Astrocyte of the hippocampus (primary cell): ENCODE results near the gene NRARP.
A peak's percentile ranks its signal among the peaks of the same experiment; 100 is the strongest.

Source experiments
- DNase-seq: peaks from one replicate; pipeline ENCODE4 v3.0.0; 2011; ENCODE audit warnings: low read depth, low spot score

Gene NRARP

GRCh38 chr9:137277329-137278041 lies 24.6 kb downstream of the NRARP start, which contains the start of gene TOR4A:
TSS of gene TOR4A (plus strand) at chr9:137277726. CDS start at chr9:137278690, 964 bp downstream.
- peak; percentile 89 for DNase-seq

- DNase-seq = peak; percentile 68
These were observed 25.4 kb downstream of the NRARP start for GRCh38 chr9:137276473-137277328.

DNA sequence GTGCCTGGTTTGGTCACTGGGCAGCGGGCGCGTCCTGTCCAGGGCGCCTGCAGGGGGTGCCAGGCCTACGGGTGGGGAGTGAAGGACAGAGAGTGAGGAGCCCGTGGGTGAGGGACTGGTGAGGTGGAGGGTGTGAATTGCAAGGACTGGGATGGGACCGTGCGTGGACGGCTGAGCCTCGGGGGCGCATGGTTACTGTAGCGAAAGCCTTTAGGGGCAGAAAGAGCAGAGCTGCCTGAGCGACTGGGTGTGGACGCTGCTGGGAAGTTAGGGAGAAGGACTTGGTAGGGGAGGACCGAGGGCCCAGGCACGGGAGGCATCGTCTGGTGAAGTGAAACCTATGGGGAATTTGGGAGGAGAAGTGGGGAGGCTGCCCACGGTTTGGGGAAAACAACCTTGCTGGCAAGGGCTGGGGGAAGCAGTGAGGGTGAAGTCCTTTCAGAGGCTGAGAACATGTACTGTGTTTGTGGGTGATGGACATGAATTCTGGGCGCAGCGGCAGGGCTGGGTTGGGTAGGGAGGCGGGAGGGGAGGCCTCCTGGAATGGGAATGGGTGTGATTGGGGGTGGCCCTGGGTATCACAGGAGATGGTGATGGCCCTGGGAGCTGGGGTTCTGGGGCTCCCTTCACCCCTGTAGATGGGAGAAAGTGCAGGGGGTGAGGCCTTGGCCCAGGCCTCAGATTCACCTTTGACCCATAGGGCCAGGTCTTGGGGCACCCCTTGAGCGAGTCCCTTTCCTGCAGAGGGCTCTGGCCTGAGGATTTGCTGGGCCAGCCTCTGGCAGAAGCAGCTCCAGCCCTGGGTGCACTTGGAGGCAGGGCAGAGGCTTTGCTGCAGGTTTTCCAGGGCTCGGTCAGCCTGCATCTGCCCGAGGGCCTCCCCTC lies 26.2 kb downstream of the NRARP start:
- DNase-seq = no peak

DNA sequence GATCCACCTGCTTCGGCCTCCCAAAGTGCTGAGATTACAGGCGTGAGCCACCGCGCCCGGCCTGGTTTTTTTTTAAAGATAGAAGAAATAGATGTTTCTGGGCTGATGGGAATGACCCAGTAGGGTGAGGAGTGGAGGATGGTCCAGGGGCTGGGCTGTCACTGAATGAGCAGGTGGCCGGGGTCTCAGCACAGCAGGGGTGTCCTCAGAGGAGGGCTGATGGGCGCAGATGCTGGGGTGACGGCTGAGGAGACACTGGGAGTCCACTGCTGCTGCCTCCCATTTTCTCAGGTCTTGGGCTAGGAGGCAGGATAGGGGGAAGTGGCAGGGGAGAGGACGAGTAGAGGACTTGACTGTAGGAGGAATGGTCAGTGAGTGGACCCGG lies 26.9 kb downstream of the NRARP start:
- no peak for DNase-seq

DNA sequence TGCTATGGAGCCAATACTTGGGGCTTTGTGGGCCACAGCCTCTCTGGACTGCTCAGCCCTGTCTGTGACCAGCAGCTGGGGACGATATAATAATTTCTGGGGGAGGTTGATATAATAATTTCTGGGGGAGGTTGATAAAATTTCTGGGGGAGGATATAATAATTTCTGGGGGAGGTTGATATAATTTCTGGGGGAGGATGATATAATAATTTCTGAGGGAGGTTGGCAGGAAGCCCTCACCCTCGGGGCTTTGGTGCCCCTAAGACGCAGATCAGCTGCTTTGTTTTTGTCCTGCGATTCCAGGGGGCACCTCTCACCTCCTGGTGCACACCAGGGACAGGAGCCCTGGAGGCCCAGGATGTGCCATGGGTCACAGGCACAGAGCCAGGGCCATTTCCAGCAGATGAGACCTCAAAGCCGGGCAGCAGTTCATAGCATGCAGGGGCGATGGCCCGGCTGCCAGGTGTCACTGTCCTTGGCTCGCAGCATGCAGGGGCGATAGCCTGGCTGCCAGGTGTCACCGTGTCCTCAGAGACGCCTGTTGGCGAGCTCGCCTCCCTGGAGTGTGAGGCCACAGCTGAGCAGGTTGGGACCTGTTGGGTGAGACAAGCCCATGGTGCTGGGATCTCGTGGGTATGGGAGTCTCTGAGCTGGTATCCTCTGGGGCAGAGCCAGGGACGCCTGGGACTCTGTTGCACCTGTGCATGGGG lies 28.3 kb downstream of the NRARP start:
- DNase-seq = peak; percentile 0

- DNase-seq = no peak
These were observed 29.0 kb downstream of the NRARP start for GRCh38 chr9:137273095-137273490.

DNA sequence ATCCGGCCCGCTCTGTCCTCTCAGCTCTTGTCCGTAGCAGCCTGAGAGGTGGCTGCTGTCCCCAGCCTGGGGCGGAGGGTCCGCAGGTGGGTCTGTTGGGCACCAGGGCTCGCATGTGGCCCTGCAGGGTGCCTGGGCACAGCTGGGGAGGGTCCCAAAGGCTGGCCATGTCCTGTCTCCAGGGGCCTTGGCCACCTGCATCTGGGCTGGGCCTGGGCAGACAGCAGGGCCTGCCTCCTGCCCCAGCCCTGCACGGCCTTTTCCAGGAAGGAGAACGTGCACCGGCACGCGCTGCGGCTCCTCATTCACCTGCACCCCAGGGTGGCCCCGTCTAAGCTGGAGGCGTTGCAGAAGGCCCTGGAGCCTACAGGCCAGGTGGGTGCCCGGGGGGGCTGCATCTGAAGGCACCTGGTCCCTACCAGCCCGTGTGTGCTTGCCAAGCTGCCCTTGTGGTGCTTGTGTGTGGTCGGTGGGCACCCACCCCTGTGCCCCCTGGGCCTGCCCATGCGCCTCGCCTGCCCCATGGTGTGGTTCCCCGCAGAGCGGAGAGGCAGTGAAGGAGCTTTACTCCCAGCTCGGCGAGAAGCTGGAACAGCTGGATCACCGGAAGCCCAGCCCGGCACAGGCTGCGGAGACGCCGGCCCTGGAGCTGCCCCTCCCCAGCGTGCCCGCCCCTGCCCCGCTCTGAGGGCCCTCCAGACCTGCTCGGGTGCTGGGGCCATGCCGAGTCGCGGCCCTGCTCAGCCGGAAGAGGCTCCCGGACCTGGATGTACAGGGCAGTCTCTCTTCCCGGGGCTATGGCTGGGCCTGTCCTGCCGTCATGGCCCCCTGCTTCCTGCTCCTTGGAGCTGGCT lies 29.6 kb downstream of the NRARP start:
- no peak for DNase-seq

- DNase-seq = no peak
These were observed 30.4 kb downstream of the NRARP start for GRCh38 chr9:137271696-137272076.

- peak; percentile 82 for DNase-seq
These were observed 31.0 kb downstream of the NRARP start for GRCh38 chr9:137270929-137271695.

DNA sequence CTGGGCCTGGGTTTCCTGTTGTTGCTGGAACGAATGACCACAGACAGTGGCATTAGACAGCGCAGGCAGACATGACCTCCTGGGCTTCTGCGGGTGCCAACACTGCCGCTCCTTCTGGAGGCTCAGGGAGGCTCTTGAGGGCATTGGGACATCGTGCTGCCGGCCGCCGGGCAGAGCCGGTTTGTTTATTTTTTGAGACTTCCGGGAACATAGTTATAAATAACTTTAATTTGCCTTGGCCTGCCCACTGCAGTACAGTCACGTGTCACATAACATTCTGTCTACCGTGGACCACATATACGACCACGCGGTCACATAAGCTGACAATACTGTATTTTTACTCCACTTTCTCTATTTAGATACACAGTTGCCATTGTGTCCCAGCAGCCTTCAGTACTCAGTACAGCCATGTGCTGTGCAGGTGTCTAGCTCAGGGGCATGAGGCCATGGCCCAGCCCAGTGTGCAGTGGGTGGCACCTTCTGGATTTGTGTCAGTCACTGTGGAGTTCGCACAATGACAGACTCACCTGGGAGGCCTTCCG lies 32.8 kb downstream of the NRARP start:
- no peak for DNase-seq

DNA sequence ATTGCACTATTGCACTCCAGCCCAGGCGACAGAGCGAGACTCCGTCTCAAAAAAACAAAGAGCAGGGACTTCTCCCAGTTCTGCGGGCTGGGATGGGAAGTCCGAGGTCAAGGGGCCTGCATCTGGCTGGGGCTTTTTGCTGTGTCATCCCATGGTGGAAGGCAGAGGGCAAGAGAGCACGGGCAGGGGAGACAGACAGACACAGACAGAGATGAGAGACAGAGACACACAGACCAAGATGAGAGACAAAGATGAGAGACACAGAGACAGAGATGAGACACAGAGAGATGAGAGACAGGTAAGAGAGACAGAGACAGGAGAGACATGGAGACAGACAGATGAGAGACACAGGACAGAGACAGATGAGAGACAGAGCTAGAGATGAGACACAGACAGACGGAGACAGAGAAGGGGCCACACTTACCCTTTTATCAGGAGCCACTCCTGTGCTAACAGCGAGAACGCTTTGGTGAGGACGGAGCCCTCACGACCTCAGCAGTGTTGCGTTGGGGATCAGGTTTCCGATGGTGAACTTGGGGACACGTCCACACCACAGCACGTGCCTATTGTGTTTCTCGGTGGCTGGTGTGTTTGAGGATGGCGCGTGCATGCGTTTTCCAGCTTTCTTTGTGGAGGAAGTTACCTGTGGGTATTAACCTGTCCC lies 33.4 kb downstream of the NRARP start:
- DNase-seq = no peak

- no peak for DNase-seq
These were observed 34.1 kb downstream of the NRARP start for GRCh38 chr9:137267933-137268355.

GRCh38 chr9:137266585-137267453 lies 35.3 kb downstream of the NRARP start:
- DNase-seq = no peak

DNA sequence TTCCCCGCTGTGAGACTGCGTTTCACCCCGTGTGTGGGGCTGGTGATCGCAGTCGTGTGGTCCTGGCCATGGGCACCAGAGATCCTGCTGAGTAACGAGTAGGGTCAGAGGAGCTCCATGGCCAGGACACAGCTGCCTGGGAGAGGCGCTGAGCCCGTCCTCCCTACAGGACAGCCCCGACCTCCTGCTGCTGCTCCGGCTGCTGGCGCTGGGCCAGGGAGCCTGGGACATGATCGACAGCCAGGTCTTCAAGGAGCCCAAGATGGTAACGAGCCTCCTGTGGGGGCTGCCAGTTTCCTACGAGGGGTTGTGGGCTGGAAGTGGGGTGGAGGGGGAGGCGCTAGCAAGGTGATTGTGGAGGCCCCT lies 35.9 kb downstream of the NRARP start:
- DNase-seq = no peak

DNA sequence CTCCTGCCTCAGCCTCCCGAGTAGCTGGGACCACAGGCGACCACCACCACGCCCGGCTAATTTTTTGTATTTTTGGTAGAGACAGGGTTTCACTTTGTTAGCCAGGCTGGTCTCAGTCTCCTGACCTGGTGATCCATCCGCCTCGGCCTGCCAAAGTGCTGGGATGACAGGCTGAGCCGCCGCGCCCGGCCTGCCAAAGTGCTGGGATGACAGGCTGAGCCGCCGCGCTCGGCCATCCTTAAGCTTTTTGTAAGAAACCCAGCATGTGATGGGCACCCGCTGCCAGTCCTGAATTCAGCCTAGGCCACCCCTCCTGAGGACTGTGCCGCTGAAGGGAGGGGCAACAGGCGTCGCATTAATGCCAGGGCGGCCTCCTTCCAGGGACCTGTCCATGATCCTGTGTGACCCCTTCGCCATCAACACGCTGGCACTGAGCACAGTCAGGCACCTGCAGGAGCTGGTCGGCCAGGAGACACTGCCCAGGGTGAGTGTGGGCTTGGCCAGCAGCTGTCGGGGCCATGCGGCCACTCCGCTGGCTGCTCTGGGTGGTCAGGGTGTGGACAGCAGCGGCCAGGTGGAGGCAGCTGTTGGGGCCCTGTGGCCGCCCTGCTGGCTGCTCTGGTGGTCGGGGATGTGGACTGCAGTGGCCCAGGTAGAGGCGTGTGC lies 36.4 kb downstream of the NRARP start:
- DNase-seq = no peak

- no peak for DNase-seq
These were observed 38.0 kb downstream of the NRARP start for GRCh38 chr9:137264067-137264466.

- DNase-seq = no peak
These were observed 38.6 kb downstream of the NRARP start for GRCh38 chr9:137263506-137263905.
